Stimulated activated CD4-positive, alpha-beta T cell treated with anti-CD3 and anti-CD28 coated beads, Interleukin-4, amount 100 ng/mL, for 48 hours (primary cell): ENCODE data around the gene SHISA9.

Source experiments
- DNase-seq, 2 donors: peaks; one replicate each; pipeline ENCODE4 v3.0.0-alpha.2; 2020; ENCODE audit warnings: low read depth in 2 of 2

Gene SHISA9

GRCh38 chr16:13178318-13178717, 276.9 kb downstream of the SHISA9 start:
- no peak for DNase-seq

GRCh38 chr16:13181432-13181831, 280.0 kb downstream of the SHISA9 start:
- DNase-seq: no peak

- no peak for DNase-seq
Observed at GRCh38 chr16:13186813-13187212, 285.4 kb downstream of the SHISA9 start.

- no peak for DNase-seq
Observed at GRCh38 chr16:13189250-13189649, 287.9 kb downstream of the SHISA9 start.

- no peak for DNase-seq
Observed at GRCh38 chr16:13193721-13194120, 292.3 kb downstream of the SHISA9 start.

GRCh38 chr16:13194766-13195165, 293.4 kb downstream of the SHISA9 start:
- no peak for DNase-seq

GRCh38 chr16:13203725-13204124, 302.3 kb downstream of the SHISA9 start:
- no peak for DNase-seq

GRCh38 chr16:13205352-13205751, 304.0 kb downstream of the SHISA9 start:
- no peak for DNase-seq

GRCh38 chr16:13206606-13207005, 305.2 kb downstream of the SHISA9 start:
- no peak for DNase-seq

- DNase-seq: no peak
Observed at GRCh38 chr16:13207151-13207550, 305.8 kb downstream of the SHISA9 start.

GRCh38 chr16:13223666-13224065, 322.3 kb downstream of the SHISA9 start:
- no peak for DNase-seq

- DNase-seq: no peak
Observed at GRCh38 chr16:13229039-13229438, 327.6 kb downstream of the SHISA9 start.

- no peak for DNase-seq
Observed at GRCh38 chr16:13231365-13231764, 330.0 kb downstream of the SHISA9 start.

GRCh38 chr16:13234999-13235398, 333.6 kb downstream of the SHISA9 start:
- DNase-seq: no peak

GRCh38 chr16:13236308-13236707, 334.9 kb downstream of the SHISA9 start:
- no peak for DNase-seq

GRCh38 chr16:13238182-13238581, 336.8 kb downstream of the SHISA9 start:
- no peak for DNase-seq

GRCh38 chr16:13242201-13242600, 340.8 kb downstream of the SHISA9 start:
- no peak for DNase-seq

- DNase-seq: no peak
Observed at GRCh38 chr16:13244770-13245169, 343.4 kb downstream of the SHISA9 start.

- DNase-seq: no peak
Observed at GRCh38 chr16:13245713-13246377, 344.4 kb downstream of the SHISA9 start.

GRCh38 chr16:13254998-13255614, 353.7 kb downstream of the SHISA9 start:
- no peak for DNase-seq

GRCh38 chr16:13262270-13263090, 361.1 kb downstream of the SHISA9 start:
- DNase-seq: no peak

- no peak for DNase-seq
Observed at GRCh38 chr16:13264749-13265552, 363.6 kb downstream of the SHISA9 start.
